Myocyte (in vitro differentiated cells): ENCODE results near the gene SHISA9. TPM values are rescaled to one million over a fixed set of nuclear protein-coding genes. Genes with fewer than 3 reads are reported as not detected.

Experiments used
- DNase-seq: peaks from one replicate; pipeline ENCODE4 v3.0.0-alpha.2; 2012; ENCODE audit warnings: low read depth
- total RNA-seq: library from RNA; depleted of rRNA; stranded (reverse); fragments of >200 nt; gene quantifications from 2 replicates; pipeline ENCODE4 v1.2.3, GENCODE V29; 2014

The SHISA9 gene
- total RNA-seq, 1 donor from 2014 or later = 15.5 TPM

DNA sequence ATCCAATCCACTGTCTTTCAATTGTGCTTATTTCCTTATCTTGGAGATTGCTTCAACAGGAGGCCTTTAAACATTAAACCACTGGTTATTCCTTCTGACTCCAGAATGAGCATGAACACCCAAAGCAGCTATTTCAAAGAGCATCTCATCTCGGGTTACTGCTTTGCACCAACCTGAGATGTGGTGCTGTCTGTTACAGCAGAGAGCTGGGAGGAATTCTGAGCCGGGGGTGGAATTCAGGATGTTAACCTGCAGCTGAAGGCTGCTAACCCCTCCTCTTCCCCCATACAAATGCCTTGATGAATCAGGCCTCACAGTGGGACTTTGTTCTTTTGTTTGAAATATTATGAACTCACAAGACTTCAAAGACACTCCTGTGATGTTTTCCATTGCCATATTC lies 113.1 kb downstream of the SHISA9 start:
- no peak for DNase-seq

DNA sequence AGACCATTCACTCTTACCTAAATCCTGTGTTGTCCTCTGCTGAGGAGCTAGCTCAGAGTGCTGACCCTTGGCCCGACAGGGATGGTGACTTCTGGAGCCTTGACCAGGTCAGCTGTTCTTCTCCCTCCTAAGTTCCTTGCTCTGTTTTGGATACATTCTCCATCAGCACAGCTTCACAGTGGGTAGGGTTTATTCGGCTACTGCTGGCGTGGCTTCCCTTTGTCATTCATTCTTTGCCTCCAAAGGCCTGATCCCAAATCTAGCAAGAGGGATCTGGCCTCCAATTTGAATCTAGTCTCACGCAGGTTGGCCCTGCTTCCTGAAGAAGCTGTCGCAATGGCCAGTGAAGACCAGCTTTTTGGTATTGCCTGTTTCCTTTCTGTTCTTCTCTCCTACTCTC lies 116.6 kb downstream of the SHISA9 start:
- DNase-seq = no peak

DNA sequence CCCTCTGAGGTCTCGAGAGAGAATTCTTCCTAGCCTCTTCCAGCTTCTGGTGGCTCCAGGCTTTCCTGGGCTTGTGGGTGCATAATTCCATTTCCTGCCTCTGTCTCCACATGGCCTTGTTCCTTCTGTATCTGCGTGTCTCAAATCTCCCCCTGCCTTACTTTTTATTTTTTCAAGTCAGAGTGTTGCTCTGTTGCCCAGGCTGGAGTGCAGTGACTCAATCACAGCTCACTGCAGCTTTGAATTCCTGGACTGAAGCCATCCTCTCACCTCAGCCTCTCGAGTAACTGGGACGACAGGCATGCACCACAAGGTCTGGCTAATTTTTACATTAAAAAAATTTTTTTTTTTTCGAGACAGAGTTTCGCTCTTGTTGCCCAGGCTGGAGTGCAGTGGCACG lies 120.6 kb downstream of the SHISA9 start:
- no peak for DNase-seq

DNA sequence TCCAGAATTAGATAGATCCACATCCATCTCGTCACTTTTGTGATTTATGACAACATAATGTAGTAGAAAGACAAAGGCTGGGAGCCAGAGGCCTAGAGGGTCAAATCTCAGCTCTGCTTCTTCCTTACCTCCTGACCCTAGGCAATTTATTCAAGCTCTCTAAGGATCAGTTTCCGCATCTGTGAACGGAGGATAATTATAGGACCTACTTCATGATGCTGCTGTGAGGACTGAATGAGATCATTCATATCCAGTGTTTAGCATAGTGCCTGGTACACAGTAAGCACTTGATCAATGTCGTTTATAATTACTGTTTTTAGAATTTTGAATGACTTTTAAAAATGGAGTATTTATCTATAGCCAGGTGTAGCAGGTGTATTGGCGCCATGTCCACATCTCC lies 128.4 kb downstream of the SHISA9 start:
- DNase-seq = peak; percentile 29

DNA sequence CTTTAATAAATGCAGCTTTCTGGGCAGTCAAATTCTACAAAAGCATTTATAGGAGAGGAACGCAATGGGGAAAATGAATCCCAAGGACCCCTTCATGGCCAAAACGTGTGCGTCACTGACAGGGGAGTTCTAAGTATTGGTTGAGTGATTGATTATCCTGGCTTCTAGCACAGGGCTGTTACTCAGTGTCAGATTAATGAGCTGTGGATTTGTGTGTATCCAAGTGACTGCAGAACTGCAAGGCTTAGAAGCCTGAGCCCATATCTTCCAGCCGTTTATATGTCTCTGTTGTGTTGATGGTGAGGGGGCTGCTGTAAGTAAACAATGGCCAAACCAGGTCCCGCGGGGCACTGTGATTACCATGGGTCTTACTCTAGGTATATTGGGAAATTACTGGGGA lies 129.4 kb downstream of the SHISA9 start:
- no peak for DNase-seq

DNA sequence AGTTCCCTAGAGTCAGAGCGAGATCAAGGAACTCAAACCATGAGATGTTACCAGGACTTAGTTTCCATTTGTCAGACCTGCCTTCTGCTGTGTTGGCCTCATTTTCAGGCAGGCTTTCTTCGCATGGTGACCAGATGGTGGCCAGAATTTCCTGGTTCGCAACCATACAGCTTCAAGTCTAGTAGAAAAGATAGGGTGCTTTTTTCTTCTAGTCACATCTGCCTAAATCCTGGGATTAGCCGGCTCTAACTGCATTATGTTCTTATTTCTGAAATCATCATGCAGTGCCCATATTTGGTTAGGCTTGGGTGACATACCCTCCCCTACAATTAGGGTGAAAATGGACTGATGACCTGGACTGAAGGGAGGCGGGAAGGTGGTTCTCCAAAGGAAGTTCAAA lies 131.5 kb downstream of the SHISA9 start:
- DNase-seq = no peak

DNA sequence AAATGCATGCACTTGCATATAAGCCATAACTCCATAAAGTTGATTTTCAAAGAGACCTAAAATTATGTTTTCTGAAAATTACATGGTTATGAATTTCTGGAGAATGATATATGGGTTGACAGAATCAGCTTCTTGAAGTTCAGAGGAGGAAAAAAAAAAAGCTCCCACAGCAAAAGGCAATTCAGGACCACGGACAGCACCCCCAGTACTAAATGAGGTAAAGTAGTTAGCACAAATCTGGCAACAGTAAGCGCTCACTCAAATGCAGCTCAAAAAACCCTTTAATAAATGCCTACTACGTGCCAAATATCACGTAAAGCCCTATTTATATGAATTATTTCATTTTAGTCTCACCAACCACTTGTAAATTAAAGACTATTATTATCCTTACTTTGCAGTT lies 135.2 kb downstream of the SHISA9 start:
- DNase-seq = peak; percentile 80

DNA sequence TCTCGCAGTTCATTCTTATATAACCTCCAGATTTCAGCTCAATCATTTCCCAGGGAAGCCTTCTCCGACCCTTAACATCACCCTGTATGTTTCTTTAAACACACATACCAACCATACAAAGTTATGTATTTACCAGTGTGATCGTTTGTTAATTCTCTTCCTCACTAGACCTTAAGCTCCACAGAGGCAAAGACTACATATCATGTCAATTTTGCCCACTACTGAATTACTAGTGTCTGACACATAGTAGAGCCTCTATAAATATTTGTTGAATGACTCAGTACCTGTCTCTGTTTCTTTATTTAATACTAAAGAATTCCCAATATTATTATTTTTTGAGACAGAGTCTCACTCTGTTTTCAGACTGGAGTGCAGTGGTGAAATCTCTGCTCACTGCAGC lies 137.2 kb downstream of the SHISA9 start:
- no peak for DNase-seq

DNA sequence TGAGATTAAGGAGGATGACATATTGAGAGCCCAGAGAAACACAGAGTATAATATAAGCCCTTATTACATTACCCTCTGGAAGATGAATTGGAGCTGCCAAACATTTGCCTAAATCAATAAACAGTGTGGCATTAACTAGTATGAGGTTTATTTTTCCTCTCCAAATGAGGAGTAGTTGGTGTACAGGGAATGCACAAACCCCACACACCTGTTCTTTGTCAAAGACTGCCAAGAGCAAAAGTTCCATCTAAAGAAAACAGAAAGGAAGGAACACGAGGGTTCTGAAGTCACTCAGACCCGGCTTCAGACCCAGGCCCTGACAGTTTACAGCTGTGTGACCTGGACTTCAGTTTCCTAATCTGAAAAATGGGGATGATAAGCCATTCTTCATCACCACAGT lies 138.1 kb downstream of the SHISA9 start:
- DNase-seq = peak; percentile 55

DNA sequence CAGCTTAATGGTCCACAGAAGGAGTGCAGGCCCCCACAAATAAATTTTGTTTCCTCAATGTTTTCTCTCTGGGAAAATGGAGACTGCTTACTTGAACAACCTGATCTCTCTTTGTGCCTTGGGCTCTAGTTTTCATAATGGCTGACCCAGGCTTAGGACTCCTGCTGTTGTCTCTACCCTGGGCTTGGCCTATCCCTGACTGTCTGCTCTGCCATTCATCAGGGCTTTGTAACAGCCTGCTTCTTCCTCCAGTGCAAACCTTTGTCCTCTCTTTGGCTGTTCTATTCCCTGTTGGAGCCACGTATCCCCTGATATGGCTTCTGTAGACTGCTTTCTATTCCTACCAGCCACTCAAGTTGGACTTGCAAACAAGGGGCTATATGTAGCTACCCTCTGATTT lies 139.8 kb downstream of the SHISA9 start:
- no peak for DNase-seq

DNA sequence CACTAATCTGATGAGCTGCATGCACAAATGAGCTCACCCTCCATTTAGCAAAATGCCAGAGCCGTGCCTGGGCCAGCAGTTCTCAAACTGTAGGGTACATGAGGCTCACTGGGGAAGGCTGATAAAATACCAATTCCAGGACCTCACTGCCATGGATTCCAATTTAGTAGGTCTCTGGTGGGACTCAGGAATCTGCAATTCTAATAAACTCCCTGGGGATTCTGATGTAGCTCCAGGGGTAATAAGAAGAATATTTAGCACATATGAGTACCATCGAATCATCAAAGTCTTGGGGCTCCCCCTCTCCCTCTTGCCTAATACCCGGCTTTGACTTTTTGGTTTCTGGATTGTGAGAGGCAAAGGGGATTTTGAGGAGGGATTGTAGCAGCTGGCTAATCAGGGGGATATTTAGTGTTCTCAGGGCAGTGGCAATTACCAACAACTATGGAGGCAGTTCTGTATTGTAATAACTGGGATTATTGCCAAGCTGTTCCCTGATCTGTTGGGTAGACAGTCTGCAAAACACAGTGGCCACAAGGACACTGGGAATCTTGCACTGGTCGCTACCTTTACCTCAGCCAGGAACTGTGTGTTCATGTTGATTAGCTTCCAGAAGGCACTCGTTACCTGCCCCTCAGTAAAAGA lies 140.4 kb downstream of the SHISA9 start:
- DNase-seq = peak; percentile 54

DNA sequence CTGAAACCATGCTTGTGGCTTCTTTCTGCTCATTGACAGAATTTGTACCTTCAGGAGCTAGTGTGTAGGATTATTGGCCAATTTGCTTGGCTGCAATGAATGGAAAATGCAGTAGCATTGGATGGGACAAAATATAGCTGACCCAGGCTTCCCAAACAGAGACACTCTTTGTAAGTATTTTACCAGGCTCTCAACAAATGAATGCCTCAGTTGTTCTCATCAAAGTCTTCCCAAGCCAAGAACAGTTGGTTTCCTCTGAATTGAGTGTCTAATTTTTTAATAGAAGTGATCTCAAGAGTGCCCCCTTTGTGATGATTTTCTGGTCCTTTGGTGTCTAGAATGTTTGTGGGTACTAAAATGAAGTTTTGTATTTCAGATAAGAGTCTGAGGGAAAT lies 140.9 kb downstream of the SHISA9 start:
- DNase-seq = no peak

DNA sequence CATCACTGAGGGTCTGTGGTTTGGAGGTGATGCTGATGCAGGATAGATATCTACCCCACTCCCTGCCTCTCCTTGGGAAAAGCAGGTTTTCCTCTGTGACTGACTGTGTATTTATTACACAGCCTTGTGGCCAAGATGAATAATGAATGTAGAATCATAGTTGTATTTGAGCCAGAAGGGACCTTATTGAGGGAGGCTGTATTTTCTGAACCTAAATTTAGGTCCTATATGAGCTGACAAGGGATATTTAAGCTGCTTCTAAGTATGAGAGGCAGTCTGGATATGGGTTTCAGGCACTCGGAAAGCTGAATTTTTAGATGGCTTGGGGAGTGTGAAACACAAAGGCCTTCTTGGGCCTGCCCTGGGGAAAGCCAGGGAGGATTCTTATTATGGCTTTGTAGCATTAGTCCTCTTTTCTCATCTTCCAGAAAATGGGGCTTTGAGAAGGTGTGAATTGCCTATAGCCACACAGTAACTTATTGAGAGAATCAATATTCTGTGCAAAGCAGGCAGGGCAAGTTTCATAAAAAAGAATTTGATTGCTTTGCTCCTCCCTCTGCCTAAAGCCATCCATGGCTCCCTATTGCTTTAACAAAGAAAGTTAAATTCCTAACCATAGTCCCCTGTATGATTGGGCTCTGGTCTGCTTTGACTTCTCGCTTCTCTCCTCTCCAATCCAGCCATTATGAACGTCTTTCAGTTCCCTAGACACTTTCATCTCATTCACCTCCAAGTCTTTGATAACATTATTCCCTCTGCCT lies 144.8 kb downstream of the SHISA9 start:
- no peak for DNase-seq

DNA sequence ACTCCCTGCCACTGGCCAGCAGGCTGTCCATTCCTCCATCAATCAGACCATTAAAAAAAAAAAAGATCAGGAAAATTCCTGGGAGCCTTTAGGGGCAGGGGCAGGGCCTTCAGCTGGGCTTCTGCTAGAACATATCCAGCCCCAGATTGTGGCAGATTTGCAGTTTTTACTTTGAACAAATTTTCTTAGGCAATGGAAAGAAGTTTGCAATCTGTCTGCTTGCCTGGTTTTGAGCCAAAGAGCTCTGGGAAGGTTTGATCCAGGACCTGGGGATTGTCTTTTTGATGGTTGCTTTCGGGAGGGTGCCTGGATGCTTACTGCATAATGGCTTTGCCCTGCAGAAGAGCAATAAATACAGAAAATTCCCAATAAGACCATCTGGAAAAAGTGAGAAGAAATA lies 145.9 kb downstream of the SHISA9 start:
- no peak for DNase-seq

DNA sequence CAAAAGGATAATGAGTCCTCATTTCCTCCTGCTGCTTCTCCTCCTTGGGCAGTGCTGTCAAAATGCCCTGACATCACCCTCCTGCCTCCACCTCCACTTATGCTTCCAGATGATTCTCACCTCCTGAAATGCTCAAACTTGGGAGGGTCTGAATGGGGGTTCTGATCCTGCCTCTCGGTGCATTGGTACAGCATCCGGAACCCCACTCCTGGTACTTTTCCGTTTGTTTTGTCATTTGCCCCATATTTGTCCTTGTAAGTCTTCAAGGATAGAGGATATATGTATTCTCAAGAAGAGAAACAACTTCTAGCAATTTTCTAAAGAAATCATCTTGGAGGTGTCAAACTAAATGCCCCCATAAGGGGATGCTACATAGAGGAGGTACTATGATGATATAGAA lies 148.3 kb downstream of the SHISA9 start:
- DNase-seq = no peak

DNA sequence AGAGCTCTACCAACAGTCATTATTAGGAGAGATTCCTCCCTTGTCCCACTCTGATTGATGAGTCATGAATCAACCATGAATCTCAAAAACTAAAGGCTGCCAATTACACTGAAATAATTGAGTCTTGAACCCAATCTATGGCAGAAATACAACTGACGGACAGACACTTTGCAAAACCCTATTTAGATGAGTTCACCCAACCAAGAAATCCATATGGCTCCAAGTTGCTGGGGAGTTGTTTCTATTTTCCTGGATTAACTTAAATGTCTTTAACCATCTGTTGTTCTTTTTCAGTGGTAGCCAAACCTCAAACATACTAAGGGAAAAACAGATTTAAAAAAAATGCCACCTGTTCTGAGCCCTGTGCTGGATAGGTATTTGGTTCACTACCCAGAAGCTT lies 151.0 kb downstream of the SHISA9 start:
- peak; percentile 28 for DNase-seq

DNA sequence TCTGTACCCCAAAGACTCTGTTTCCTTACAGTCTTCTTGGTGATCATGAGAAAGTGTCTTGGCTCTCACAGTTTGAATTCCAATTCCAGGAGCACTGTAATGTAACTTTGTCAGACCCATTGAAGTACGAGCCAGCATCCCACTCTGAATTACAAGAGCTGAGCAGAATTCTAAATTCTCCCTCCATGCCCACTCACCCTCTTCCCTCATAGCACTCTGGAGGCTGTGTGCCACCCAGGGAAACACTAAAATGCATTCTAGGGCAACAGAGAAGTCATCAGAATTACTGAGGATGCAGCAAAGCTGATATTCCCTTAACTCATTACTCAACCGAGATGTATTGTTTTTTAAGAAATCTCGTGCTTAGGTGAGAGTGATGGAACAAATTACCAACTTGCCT lies 154.1 kb downstream of the SHISA9 start:
- DNase-seq = no peak

DNA sequence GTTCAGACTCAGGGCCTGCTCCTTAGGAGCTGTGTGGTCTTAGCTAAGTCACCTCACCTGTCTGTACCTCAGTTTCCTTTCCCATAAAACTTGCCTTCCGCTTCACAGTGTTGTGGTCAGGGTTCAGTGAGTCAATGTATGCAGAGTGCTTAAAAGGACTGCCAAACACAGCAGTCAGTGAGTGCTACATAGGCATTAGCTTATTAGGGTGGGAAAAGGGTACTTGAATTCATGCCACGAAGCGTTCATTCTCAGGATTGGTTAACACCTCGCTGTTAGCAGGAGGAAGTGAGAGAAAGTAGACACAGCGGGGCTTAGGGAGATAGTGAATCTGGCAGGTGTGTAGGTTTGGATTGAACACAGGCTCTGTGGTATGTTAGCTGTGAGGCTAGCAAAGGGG lies 155.2 kb downstream of the SHISA9 start:
- no peak for DNase-seq

DNA sequence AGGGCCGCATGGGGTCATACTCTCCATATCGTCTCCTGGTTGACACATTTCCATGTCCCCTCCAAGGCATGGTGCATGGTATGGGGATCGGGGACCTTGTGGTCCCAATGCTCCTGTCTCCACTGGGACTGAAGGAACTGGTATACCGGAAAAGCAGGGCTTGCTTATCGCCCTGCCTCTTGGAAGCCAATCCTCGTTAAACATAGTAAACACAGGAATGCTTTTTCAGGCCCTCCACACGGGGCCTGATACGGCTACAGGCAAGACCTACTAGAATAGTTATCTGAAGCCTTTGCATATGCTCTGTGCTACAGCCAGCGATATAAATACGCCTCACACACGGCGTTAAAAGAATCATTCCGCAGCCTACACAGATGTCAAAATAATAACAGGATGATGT lies 159.5 kb downstream of the SHISA9 start:
- DNase-seq = no peak

DNA sequence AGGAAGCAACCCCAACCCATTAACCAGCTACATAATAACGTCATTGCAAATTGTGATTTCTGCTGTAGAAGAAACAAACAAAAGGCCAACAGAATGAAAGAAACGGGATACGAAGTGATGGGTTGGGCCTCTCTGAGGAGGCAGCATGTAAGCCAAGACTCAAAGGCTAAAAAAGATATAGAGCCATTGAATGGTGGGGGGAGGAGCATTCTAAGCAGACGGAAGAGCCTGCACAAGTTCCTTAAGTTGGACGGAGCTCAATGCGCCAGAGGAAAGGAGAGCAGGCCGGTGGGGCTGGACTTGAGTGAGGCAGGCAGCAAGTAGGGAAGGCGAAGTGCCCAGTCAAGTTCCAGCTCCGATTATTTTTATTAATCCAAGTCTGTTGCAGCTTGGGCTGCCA lies 160.3 kb downstream of the SHISA9 start:
- no peak for DNase-seq

DNA sequence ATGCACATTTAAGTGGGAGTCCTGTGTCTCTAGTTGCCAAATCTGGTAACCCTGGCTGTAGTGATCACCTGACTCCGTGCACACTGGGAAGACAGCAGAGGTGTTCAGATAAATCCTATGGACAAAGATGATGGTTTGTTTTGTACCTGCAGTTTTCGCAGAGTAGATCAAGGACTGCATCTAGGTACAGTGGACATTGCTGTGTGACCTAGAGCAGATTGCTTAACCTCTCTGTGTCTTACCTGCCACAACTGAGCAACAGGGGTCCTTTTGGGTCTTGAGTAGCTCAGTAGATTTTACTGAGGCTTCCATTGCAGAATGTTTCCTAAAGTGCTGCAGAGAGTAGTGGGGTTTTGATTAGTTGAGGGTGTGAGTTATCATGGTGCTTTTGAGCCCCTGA lies 160.8 kb downstream of the SHISA9 start:
- DNase-seq = no peak

DNA sequence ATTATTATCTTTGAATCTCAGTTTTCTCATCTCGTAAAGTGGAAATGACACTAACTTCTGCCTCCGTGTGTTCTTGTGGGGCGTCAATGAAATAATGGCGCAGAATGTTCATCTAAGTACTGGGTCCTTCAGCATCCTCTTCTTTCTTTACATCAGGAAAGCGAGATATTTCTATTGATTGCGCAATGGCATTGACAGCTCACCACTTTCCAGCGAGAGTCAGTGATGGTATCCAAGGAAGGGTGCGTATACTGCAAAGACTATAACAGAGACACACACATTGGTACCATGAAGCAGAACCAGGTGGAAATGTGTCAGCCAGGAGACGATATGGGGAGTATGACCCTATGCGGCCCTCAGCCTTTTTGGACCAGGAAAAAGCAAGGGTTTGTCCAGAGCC lies 162.1 kb downstream of the SHISA9 start:
- DNase-seq = no peak

DNA sequence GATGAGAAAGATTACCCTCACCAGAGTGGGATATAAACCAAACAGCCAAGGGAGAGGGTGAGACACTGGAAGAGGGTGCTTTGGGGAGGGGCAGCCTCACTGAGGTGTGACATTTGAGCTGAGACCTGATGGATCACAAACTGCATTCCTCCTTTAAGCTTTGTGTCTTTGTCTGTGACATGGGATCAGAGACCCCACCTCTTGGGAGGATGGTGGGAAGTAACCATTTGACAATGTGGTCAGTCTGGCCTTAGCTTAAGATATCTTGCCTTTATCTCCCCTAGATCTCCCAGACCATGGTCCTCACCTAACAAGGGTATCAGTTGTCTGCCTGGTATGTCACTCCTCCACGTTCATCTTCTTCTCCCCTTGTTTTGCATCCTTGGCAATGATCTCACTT lies 163.4 kb downstream of the SHISA9 start:
- no peak for DNase-seq
